ENCODE results near the gene NBAS. TPM values are rescaled to one million over a fixed set of nuclear protein-coding genes. Genes with fewer than 3 reads are reported as not detected.

Gene NBAS
- total and polyA plus RNA-seq, 12 donors, result 26.4 to 79.1 (median 56.3) TPM

DNA sequence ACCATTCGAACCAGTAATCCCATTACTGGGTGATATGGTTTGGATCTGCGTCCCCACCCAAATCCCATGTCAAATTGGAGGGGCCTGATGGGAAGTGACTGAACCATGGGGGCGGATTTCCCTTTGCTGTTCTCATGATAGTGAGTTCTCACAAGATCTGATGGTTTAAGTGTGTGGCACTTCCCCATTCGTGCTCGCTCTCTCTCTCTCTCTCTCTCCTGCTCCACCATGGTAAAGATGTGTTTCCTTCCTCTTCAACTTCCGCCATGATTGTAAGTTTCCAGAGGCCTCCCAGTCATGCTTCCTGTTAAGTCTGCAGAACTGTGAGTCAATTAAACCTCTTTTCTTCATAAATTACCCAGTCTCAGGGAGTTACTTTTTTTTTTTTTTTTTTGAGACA, 62.6 kb downstream of the NBAS start:
- H3K4me1 ChIP-seq, result peaks cover 0 to 11% (median 0%) of the 10 kb centered on the region in 9 donors
- H3K36me3 ChIP-seq, result peaks cover 0 to 68% (median 13%) of the 10 kb centered on the region in 9 donors
- TF ChIP-seq, protein P1, sequence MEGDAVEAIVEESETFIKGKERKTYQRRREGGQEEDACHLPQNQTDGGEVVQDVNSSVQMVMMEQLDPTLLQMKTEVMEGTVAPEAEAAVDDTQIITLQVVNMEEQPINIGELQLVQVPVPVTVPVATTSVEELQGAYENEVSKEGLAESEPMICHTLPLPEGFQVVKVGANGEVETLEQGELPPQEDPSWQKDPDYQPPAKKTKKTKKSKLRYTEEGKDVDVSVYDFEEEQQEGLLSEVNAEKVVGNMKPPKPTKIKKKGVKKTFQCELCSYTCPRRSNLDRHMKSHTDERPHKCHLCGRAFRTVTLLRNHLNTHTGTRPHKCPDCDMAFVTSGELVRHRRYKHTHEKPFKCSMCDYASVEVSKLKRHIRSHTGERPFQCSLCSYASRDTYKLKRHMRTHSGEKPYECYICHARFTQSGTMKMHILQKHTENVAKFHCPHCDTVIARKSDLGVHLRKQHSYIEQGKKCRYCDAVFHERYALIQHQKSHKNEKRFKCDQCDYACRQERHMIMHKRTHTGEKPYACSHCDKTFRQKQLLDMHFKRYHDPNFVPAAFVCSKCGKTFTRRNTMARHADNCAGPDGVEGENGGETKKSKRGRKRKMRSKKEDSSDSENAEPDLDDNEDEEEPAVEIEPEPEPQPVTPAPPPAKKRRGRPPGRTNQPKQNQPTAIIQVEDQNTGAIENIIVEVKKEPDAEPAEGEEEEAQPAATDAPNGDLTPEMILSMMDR (IDR thresholded peaks at IDR 0.05), result no peak
- no peak overlapping the region for H3K4me3 ChIP-seq
- H3K27me3 ChIP-seq, result no peaks in the 10 kb centered on the region
- no peak overlapping the region for H3K27ac ChIP-seq
- no peak for DNase-seq
- no peak for ATAC-seq
- intact Hi-C loops (cut with DNase I), result no loop called here
- peaks cover 0 to 17% (median 0%) of the 10 kb centered on the region in 11 donors for H3K9me3 ChIP-seq
- 93 to 97% methylated on average over 6 of the region's 6 CpGs for WGBS, 2 donors

DNA sequence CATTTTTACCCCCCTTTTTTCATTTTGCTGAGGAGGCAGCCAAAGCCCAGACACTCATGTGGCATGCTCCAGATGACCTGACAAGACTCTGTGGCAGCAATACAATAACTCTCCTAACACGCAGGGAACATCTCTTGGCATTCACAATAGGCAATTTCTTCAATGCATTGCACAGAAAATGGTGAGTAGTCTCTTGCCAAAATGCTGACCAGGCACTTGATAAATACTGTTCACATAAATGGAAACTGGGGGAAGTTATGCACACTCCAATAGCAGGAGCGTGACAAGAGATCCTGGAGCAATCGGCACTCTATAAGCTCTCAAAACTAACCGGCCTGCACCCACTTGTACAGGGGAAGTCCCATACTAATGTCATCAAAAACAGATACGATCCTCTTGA, 66.3 kb downstream of the NBAS start:
- H3K27ac ChIP-seq, result no peak overlapping the region
- peaks cover 0 to 54% (median 8%) of the 10 kb centered on the region in 9 donors for H3K36me3 ChIP-seq
- ATAC-seq (no peak), DNase-seq (no peak)
- H3K9me3 ChIP-seq, result peaks cover 0 to 17% (median 0%) of the 10 kb centered on the region in 11 donors
- H3K27me3 ChIP-seq, result no peaks in the 10 kb centered on the region
- no peak overlapping the region for H3K4me3 ChIP-seq
- peaks cover 0 to 11% (median 0%) of the 10 kb centered on the region in 9 donors for H3K4me1 ChIP-seq
- 51 to 69% methylated on average over 5 of the region's 5 CpGs for WGBS, 2 donors
- intact Hi-C loops (cut with DNase I), result no loop called here
- TF ChIP-seq, protein P1 (IDR thresholded peaks at IDR 0.05), result no peak

DNA sequence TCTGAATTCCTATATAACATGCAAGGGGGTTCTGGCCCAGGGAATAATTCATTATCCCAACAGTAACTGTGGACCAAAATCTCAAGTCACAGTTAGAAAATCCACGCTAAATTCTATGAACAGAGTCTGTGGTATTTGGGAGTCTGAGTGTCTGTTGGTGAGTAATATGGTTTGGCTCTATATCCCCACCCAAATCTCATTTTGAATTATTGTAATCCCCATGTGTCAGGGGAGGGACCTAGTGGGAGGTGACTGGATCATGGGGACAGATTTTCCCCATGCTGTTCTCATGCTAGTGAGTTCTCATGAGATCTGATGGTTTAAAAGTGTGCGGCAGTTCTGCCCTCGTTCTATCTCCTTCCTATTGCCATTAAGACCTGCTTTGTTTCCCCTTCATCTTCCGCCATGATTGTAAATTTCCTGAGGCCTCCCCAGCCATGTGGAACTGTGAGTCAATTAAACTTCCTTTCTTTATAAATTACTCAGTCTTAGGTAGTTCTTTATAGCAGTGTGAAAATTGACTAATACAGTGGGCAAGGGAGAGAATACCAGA, 68.3 kb downstream of the NBAS start:
- Histone ChIP-seq H3K9me3 (no peaks in the 10 kb centered on the region), H3K36me3 (peaks cover 0 to 55% (median 6%) of the 10 kb centered on the region in 9 donors), H3K4me3 (no peak overlapping the region), H3K27ac (no peak overlapping the region), H3K27me3 (no peaks in the 10 kb centered on the region), H3K4me1 (peaks cover 0 to 11% (median 0%) of the 10 kb centered on the region in 9 donors)
- intact Hi-C loops (cut with DNase I), result no loop called here
- TF ChIP-seq, protein P1 (IDR thresholded peaks at IDR 0.05), result no peak
- WGBS, 2 donors, result 95% methylated on average over 4 of the region's 4 CpGs
- DNase-seq (no peak), ATAC-seq (no peak)

DNA sequence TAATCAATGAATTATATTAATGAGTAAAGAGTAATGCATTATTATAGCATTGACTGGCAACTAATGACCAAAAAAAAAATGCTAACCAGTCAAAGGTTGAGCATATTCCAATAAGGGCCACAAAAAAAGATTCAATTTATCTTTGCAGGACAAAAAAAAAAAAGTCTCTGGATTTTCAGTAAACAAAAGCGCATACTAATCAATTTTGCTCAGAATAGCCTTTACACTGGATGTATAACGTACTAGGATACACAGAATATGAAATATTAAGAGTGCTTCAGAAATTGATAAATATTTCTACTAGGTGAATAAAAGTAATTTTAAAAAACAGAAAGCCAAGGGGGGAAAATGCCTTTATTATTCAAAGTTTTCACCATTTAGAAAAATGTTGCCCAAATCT, 74.4 kb downstream of the NBAS start:
- H3K27ac ChIP-seq, result no peak overlapping the region
- H3K4me3 ChIP-seq, result no peak overlapping the region
- TF ChIP-seq, protein P1 (IDR thresholded peaks at IDR 0.05), result no peak
- no peaks in the 10 kb centered on the region for H3K9me3 ChIP-seq
- H3K27me3 ChIP-seq, result no peaks in the 10 kb centered on the region
- no peak for ATAC-seq
- H3K4me1 ChIP-seq, result no peaks in the 10 kb centered on the region
- intact Hi-C loops (cut with DNase I), result no loop called here
- peaks cover 0 to 85% (median 15%) of the 10 kb centered on the region in 9 donors for H3K36me3 ChIP-seq
- 98% methylated on average over 2 of the region's 2 CpGs for WGBS, 2 donors
- no peak for DNase-seq

All from heart right ventricle (tissue), 16 donors.